MM.1S (cell line): Measurements from ENCODE around the gene TMEM204.

Source experiments
- EZH2 ChIP-seq: fragments of 300-600 bp; sonication (generic); optimal IDR thresholded peaks from 2 replicates; pipeline ENCODE3; 2017; ENCODE audit warnings: low read depth, mild to moderate bottlenecking, antibody characterized with exemption, low read length, mixed read lengths
- EZH2phosphoT487 ChIP-seq: fragments of 300-600 bp; sonication (generic); IDR thresholded peaks from 2 replicates; pipeline ENCODE4 v1.6.1; 2018; ENCODE audit warnings: antibody characterized with exemption, low read length
- TF ChIP-seq, protein P1 (sequence below): fragments of 300-600 bp; sonication (generic); IDR thresholded peaks from 2 replicates; pipeline ENCODE4 v1.5.1; 2016; ENCODE audit warnings: antibody characterized with exemption, low read length, mixed read lengths

- TF ChIP-seq, protein P1, sequence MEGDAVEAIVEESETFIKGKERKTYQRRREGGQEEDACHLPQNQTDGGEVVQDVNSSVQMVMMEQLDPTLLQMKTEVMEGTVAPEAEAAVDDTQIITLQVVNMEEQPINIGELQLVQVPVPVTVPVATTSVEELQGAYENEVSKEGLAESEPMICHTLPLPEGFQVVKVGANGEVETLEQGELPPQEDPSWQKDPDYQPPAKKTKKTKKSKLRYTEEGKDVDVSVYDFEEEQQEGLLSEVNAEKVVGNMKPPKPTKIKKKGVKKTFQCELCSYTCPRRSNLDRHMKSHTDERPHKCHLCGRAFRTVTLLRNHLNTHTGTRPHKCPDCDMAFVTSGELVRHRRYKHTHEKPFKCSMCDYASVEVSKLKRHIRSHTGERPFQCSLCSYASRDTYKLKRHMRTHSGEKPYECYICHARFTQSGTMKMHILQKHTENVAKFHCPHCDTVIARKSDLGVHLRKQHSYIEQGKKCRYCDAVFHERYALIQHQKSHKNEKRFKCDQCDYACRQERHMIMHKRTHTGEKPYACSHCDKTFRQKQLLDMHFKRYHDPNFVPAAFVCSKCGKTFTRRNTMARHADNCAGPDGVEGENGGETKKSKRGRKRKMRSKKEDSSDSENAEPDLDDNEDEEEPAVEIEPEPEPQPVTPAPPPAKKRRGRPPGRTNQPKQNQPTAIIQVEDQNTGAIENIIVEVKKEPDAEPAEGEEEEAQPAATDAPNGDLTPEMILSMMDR, result no peak
- TF ChIP-seq EZH2 (no peak), EZH2phosphoT487 (no peak)
Measured at GRCh38 chr16:1597154-1597553, 63.7 kb downstream of the TMEM204 start.
